ENCODE data around the gene TRIM45. TPM values are rescaled to one million over a fixed set of nuclear protein-coding genes. Genes with fewer than 3 reads are reported as not detected.

The TRIM45 gene
- total and polyA plus RNA-seq, 2 experiments from 2014 or later, result 0.76 to 1.4 TPM

- Histone ChIP-seq H3K4me3 (no peak overlapping the region), H3K9me3 (ENCODE audit: low read depth) (no peaks in the 10 kb centered on the region), H3K9ac (no peak overlapping the region), H4K20me1 (ENCODE audit: insufficient read depth) (no peaks in the 10 kb centered on the region), H3K27me3 (replicated peaks; ENCODE audit: insufficient read depth) (no peaks in the 10 kb centered on the region), H3K9me2 (ENCODE audit: insufficient read depth) (no peaks in the 10 kb centered on the region), H2AFZ (no peak overlapping the region), H3K4me1 (ENCODE audit: insufficient read depth) (peaks cover 4% of the 10 kb centered on the region), H3K36me3 (ENCODE audit: low read depth) (no peaks in the 10 kb centered on the region), H3K27ac (no peak overlapping the region), H3K79me2 (ENCODE audit: insufficient read depth) (no peaks in the 10 kb centered on the region), H3F3A (ENCODE audit: insufficient read depth) (peaks cover 7% of the 10 kb centered on the region), H3K4me2 (ENCODE audit: unreplicated experiment) (no peak overlapping the region)
- no peak for TF ChIP-seq EZH2 (IDR thresholded peaks at IDR 0.05; ENCODE audit: insufficient read depth, poor library complexity, severe bottlenecking)
- no peak for TF ChIP-seq EZH2phosphoT487 (IDR thresholded peaks at IDR 0.05; ENCODE audit: insufficient read depth, low read depth)
- in situ Hi-C loops (cut with MboI), result no loop called here
- WGBS, 2 experiments (ENCODE audit: low coverage in 1 of 2, low lambda C conversion rate in 2 of 2, missing lambda C conversion rate in 2 of 2), result 75 to 81% methylated on average over 3 of the region's 3 CpGs
- DNase-seq, result no peak
Observed at GRCh38 chr1:117137281-117137855, 15.8 kb upstream of the TRIM45 start.

- no peaks in the 10 kb centered on the region for H3K9me3 ChIP-seq (ENCODE audit: low read depth)
- no peak overlapping the region for H3K4me3 ChIP-seq
- H2AFZ ChIP-seq, result no peak overlapping the region
- no peak for DNase-seq
- H3K9me2 ChIP-seq (ENCODE audit: insufficient read depth), result no peaks in the 10 kb centered on the region
- H3K27ac ChIP-seq, result no peak overlapping the region
- H3K4me2 ChIP-seq (ENCODE audit: unreplicated experiment), result no peak overlapping the region
- WGBS, 2 experiments (ENCODE audit: low coverage in 1 of 2, low lambda C conversion rate in 2 of 2, missing lambda C conversion rate in 2 of 2), result 89 to 98% methylated on average over 2 of the region's 2 CpGs
- H3F3A ChIP-seq (ENCODE audit: insufficient read depth), result peaks cover 1% of the 10 kb centered on the region
- no peaks in the 10 kb centered on the region for H4K20me1 ChIP-seq (ENCODE audit: insufficient read depth)
- no peak for TF ChIP-seq EZH2phosphoT487 (IDR thresholded peaks at IDR 0.05; ENCODE audit: insufficient read depth, low read depth)
- no peak for TF ChIP-seq EZH2 (IDR thresholded peaks at IDR 0.05; ENCODE audit: insufficient read depth, poor library complexity, severe bottlenecking)
- in situ Hi-C loops (cut with MboI), result no loop called here
- no peaks in the 10 kb centered on the region for H3K27me3 ChIP-seq (replicated peaks; ENCODE audit: insufficient read depth)
- no peak overlapping the region for H3K9ac ChIP-seq
- H3K79me2 ChIP-seq (ENCODE audit: insufficient read depth), result no peaks in the 10 kb centered on the region
- H3K4me1 ChIP-seq (ENCODE audit: insufficient read depth), result no peaks in the 10 kb centered on the region
- no peaks in the 10 kb centered on the region for H3K36me3 ChIP-seq (ENCODE audit: low read depth)
Observed at GRCh38 chr1:117136749-117137148, 15.2 kb upstream of the TRIM45 start.

GRCh38 chr1:117135329-117135728 is 13.8 kb upstream of the TRIM45 start:
- TF ChIP-seq EZH2phosphoT487 (IDR thresholded peaks at IDR 0.05; ENCODE audit: insufficient read depth, low read depth) (no peak), EZH2 (IDR thresholded peaks at IDR 0.05; ENCODE audit: insufficient read depth, poor library complexity, severe bottlenecking) (no peak)
- in situ Hi-C loops (cut with MboI), result no loop called here
- H3K27ac ChIP-seq, result no peak overlapping the region
- 83 to 89% methylated on average over 2 of the region's 2 CpGs for WGBS, 2 experiments (ENCODE audit: low coverage in 1 of 2, low lambda C conversion rate in 2 of 2, missing lambda C conversion rate in 2 of 2)
- no peaks in the 10 kb centered on the region for H3K36me3 ChIP-seq (ENCODE audit: low read depth)
- H3K4me1 ChIP-seq (ENCODE audit: insufficient read depth), result no peaks in the 10 kb centered on the region
- no peak overlapping the region for H2AFZ ChIP-seq
- no peaks in the 10 kb centered on the region for H3K79me2 ChIP-seq (ENCODE audit: insufficient read depth)
- no peaks in the 10 kb centered on the region for H3F3A ChIP-seq (ENCODE audit: insufficient read depth)
- no peak overlapping the region for H3K9ac ChIP-seq
- H3K9me2 ChIP-seq (ENCODE audit: insufficient read depth), result no peaks in the 10 kb centered on the region
- no peak for DNase-seq
- no peak overlapping the region for H3K4me3 ChIP-seq
- no peaks in the 10 kb centered on the region for H4K20me1 ChIP-seq (ENCODE audit: insufficient read depth)
- H3K27me3 ChIP-seq (replicated peaks; ENCODE audit: insufficient read depth), result no peaks in the 10 kb centered on the region
- H3K4me2 ChIP-seq (ENCODE audit: unreplicated experiment), result no peak overlapping the region
- no peaks in the 10 kb centered on the region for H3K9me3 ChIP-seq (ENCODE audit: low read depth)

GRCh38 chr1:117130526-117130925 is 9.0 kb upstream of the TRIM45 start:
- Histone ChIP-seq H3K9me2 (ENCODE audit: insufficient read depth) (no peaks in the 10 kb centered on the region), H3K4me1 (ENCODE audit: insufficient read depth) (peaks cover 9% of the 10 kb centered on the region), H3F3A (ENCODE audit: insufficient read depth) (no peaks in the 10 kb centered on the region), H3K79me2 (ENCODE audit: insufficient read depth) (no peaks in the 10 kb centered on the region), H2AFZ (no peak overlapping the region), H3K4me3 (no peak overlapping the region), H3K4me2 (ENCODE audit: unreplicated experiment) (no peak overlapping the region), H3K27me3 (replicated peaks; ENCODE audit: insufficient read depth) (no peaks in the 10 kb centered on the region), H4K20me1 (ENCODE audit: insufficient read depth) (no peaks in the 10 kb centered on the region), H3K9ac (no peak overlapping the region), H3K27ac (no peak overlapping the region), H3K36me3 (ENCODE audit: low read depth) (no peaks in the 10 kb centered on the region), H3K9me3 (ENCODE audit: low read depth) (no peaks in the 10 kb centered on the region)
- DNase-seq, result no peak
- WGBS, 2 experiments (ENCODE audit: low coverage in 1 of 2, low lambda C conversion rate in 2 of 2, missing lambda C conversion rate in 2 of 2), result 88 to 89% methylated on average over 4 of the region's 4 CpGs
- in situ Hi-C loops (cut with MboI), result no loop called here
- no peak for TF ChIP-seq EZH2phosphoT487 (IDR thresholded peaks at IDR 0.05; ENCODE audit: insufficient read depth, low read depth)
- TF ChIP-seq EZH2 (IDR thresholded peaks at IDR 0.05; ENCODE audit: insufficient read depth, poor library complexity, severe bottlenecking), result no peak

All from GM23248 (cell line).